Astrocyte (in vitro differentiated cells and primary cell): Measurements from ENCODE around the gene CHFR. TPM values are rescaled to one million over a fixed set of nuclear protein-coding genes. Genes with fewer than 3 reads are reported as not detected.
"Not testable (repeated sequence)": the region's sequence is repeated elsewhere in the genome, so short reads cannot be mapped to it uniquely, and the experiment has no call there.

Source experiments
- DNase-seq: peaks from one replicate; pipeline ENCODE4 v3.0.0-alpha.2; 2010; ENCODE audit warnings: low read depth
- FAIRE-seq: peaks from 2 replicates; lab custom pipeline; 2011; peaks lifted over from hg19 to GRCh38; lab: Jason Lieb, UNC
- H2AFZ ChIP-seq: 2 replicates; pipeline ENCODE4 v1.6.0; 2012; ENCODE audit warnings: low read depth, low read length, inconsistent platforms
- H3K27ac ChIP-seq: 2 replicates; pipeline ENCODE4 v1.5.1; 2011; ENCODE audit warnings: low read depth, low read length, inconsistent platforms
- H3K27me3 ChIP-seq: 2 replicates; pipeline ENCODE4 v1.6.0; 2011; ENCODE audit warnings: low read length, inconsistent platforms; ENCODE audit not compliant: insufficient read depth
- H3K36me3 ChIP-seq: 2 replicates; pipeline ENCODE4 v1.5.1; 2011; ENCODE audit warnings: low read length, inconsistent platforms; ENCODE audit not compliant: insufficient read depth
- H3K4me1 ChIP-seq: 2 replicates; pipeline ENCODE4 v1.5.1; 2011; ENCODE audit warnings: low read length, inconsistent platforms; ENCODE audit not compliant: insufficient read depth
- H3K4me2 ChIP-seq: 2 replicates; pipeline ENCODE4 v1.6.0; 2012; ENCODE audit warnings: low read length, inconsistent platforms
- H3K4me3 ChIP-seq: 2 replicates; pipeline ENCODE4 v1.5.1; 2011; ENCODE audit warnings: low read depth, mild to moderate bottlenecking, low read length, inconsistent platforms; ENCODE audit not compliant: insufficient read depth
- H3K79me2 ChIP-seq: 2 replicates; pipeline ENCODE4 v1.6.0; 2012; ENCODE audit warnings: mild to moderate bottlenecking, low read length, inconsistent platforms; ENCODE audit not compliant: insufficient read depth
- H3K9ac ChIP-seq: 2 replicates; pipeline ENCODE4 v1.6.0; 2012; ENCODE audit warnings: mild to moderate bottlenecking, low read length, inconsistent platforms
- H3K9me3 ChIP-seq: 2 replicates; pipeline ENCODE4 v1.5.1; 2012; ENCODE audit warnings: low read depth, mild to moderate bottlenecking, low read length, inconsistent platforms; ENCODE audit not compliant: insufficient read depth
- H4K20me1 ChIP-seq: 2 replicates; pipeline ENCODE4 v1.6.0; 2012; ENCODE audit warnings: low read length, inconsistent platforms; ENCODE audit not compliant: insufficient read depth
- H3K27ac Mint-ChIP-seq: one replicate; pipeline ENCODE4 v1.8.0; 2021; ENCODE audit warnings: mild to moderate bottlenecking, mixed read lengths; ENCODE audit not compliant: unreplicated experiment
- H3K27me3 Mint-ChIP-seq: one replicate; pipeline ENCODE4 v1.8.0; 2021; ENCODE audit warnings: low read depth, mixed read lengths; ENCODE audit not compliant: unreplicated experiment
- H3K36me3 Mint-ChIP-seq: one replicate; pipeline ENCODE4 v1.8.0; 2021; ENCODE audit warnings: low read depth, mixed read lengths; ENCODE audit not compliant: unreplicated experiment
- H3K4me1 Mint-ChIP-seq: one replicate; pipeline ENCODE4 v1.8.0; 2021; ENCODE audit warnings: low read depth, mixed read lengths; ENCODE audit not compliant: unreplicated experiment
- H3K4me3 Mint-ChIP-seq: one replicate; pipeline ENCODE4 v1.8.0; 2021; ENCODE audit warnings: mild to moderate bottlenecking, moderate library complexity, mixed read lengths; ENCODE audit not compliant: unreplicated experiment
- H3K9me3 Mint-ChIP-seq: one replicate; pipeline ENCODE4 v1.8.0; 2021; ENCODE audit warnings: mild to moderate bottlenecking, mixed read lengths; ENCODE audit not compliant: unreplicated experiment
- CTCF ChIP-seq: IDR thresholded peaks from 2 replicates; pipeline ENCODE4 v1.5.1; 2011; ENCODE audit warnings: low read depth, mild to moderate bottlenecking, inconsistent platforms, low read length, moderate library complexity; ENCODE audit not compliant: insufficient read depth
- EZH2 ChIP-seq: IDR thresholded peaks from 2 replicates; pipeline ENCODE4 v1.6.1; 2012; ENCODE audit warnings: mild to moderate bottlenecking, low read length, inconsistent platforms; ENCODE audit not compliant: insufficient read depth
- total RNA-seq: library from RNA; stranded (reverse); gene quantifications from 2 replicates; pipeline ENCODE4 v1.2.1, GENCODE V29; 2021

The CHFR gene
- total RNA-seq, 1 donor from 2014 or later = 66.6 TPM

- Histone ChIP-seq H3K27ac (no peak overlapping the region), H3K4me3 (no peak overlapping the region)
- H3K4me3 Mint-ChIP-seq = peak overlapping the region; percentile 93
These were observed 1.4 kb upstream of the CHFR start for GRCh38 chr12:132888852-132889251.

GRCh38 chr12:132886529-132887477 lies 602 bp downstream of the CHFR start:
- H3K4me3 ChIP-seq = peak overlapping the region; percentile 78
- H3K4me1 ChIP-seq = no peaks in the 10 kb centered on the region
- H3K27me3 ChIP-seq = no peaks in the 10 kb centered on the region
- peaks cover 6% of the 10 kb centered on the region for H3K36me3 ChIP-seq
- TF ChIP-seq CTCF = no peak
- TF ChIP-seq EZH2 = no peak
- H3K4me2 ChIP-seq = peak overlapping the region; percentile 83
- FAIRE-seq (no peak), DNase-seq (no peak)
- no peaks in the 10 kb centered on the region for H3K9me3 ChIP-seq
- H3K4me1 Mint-ChIP-seq = no peaks in the 10 kb centered on the region
- peaks cover 39% of the 10 kb centered on the region for H3K9me3 Mint-ChIP-seq
- H3K4me3 Mint-ChIP-seq = peak overlapping the region; percentile 93
- peaks cover 39% of the 10 kb centered on the region for H3K36me3 Mint-ChIP-seq
- H3K27ac ChIP-seq = peak overlapping the region; percentile 53
- peaks cover 19% of the 10 kb centered on the region for H4K20me1 ChIP-seq
- H3K27me3 Mint-ChIP-seq = no peaks in the 10 kb centered on the region
- peaks cover 45% of the 10 kb centered on the region for H3K79me2 ChIP-seq
- H3K9ac ChIP-seq = peak overlapping the region; percentile 82
- peak overlapping the region; percentile 71 for H2AFZ ChIP-seq
- peak overlapping the region; percentile 85 for H3K27ac Mint-ChIP-seq

More at GRCh38 chr12:132888852-132889251, 1.4 kb upstream of the CHFR start:
- H3K9ac ChIP-seq = no peak overlapping the region
- peaks cover 27% of the 10 kb centered on the region for H3K79me2 ChIP-seq
- peaks cover 7% of the 10 kb centered on the region for H4K20me1 ChIP-seq
- no peak overlapping the region for H2AFZ ChIP-seq
- peaks cover 6% of the 10 kb centered on the region for H3K36me3 ChIP-seq
- no peaks in the 10 kb centered on the region for H3K27me3 Mint-ChIP-seq
- no peak for TF ChIP-seq EZH2
- no peak for TF ChIP-seq CTCF
- no peak overlapping the region for H3K27ac Mint-ChIP-seq
- H3K4me2 ChIP-seq = no peak overlapping the region
- no peaks in the 10 kb centered on the region for H3K9me3 ChIP-seq
- H3K4me1 Mint-ChIP-seq = no peaks in the 10 kb centered on the region
- H3K36me3 Mint-ChIP-seq = peaks cover 27% of the 10 kb centered on the region
- H3K4me1 ChIP-seq = no peaks in the 10 kb centered on the region
- peaks cover 37% of the 10 kb centered on the region for H3K9me3 Mint-ChIP-seq
- no peak for FAIRE-seq
- H3K27me3 ChIP-seq = no peaks in the 10 kb centered on the region
- no peak for DNase-seq

- Mint-ChIP-seq H3K27ac (no peak overlapping the region), H3K36me3 (peaks cover 42% of the 10 kb centered on the region), H3K27me3 (no peaks in the 10 kb centered on the region), H3K4me1 (no peaks in the 10 kb centered on the region), H3K4me3 (no peak overlapping the region), H3K9me3 (peaks cover 13% of the 10 kb centered on the region)
- Histone ChIP-seq H3K4me2 (peak overlapping the region; percentile 2), H3K4me3 (no peak overlapping the region), H4K20me1 (peaks cover 37% of the 10 kb centered on the region), H3K36me3 (peaks cover 14% of the 10 kb centered on the region), H3K4me1 (no peaks in the 10 kb centered on the region), H3K27me3 (no peaks in the 10 kb centered on the region), H3K9ac (no peak overlapping the region), H3K27ac (no peak overlapping the region), H3K79me2 (peaks cover 73% of the 10 kb centered on the region), H3K9me3 (no peaks in the 10 kb centered on the region), H2AFZ (no peak overlapping the region)
- FAIRE-seq = no peak
- peak; percentile 10 for DNase-seq
- no peak for TF ChIP-seq CTCF
- no peak for TF ChIP-seq EZH2
These were observed 5.6 kb downstream of the CHFR start for GRCh38 chr12:132881818-132882217.

- not testable (repeated sequence) for H3K4me2 ChIP-seq, H3K27ac Mint-ChIP-seq, H3K4me3 ChIP-seq, H3K9me3 Mint-ChIP-seq, H3K27me3 Mint-ChIP-seq, H3K4me1 ChIP-seq, H3K4me3 Mint-ChIP-seq, H3K9ac ChIP-seq, H3K27ac ChIP-seq, H3K27me3 ChIP-seq, H2AFZ ChIP-seq, H3K9me3 ChIP-seq, FAIRE-seq, DNase-seq, H3K4me1 Mint-ChIP-seq
- Histone ChIP-seq H4K20me1 (peaks cover 35% of the 10 kb centered on the region), H3K79me2 (peaks cover 21% of the 10 kb centered on the region), H3K36me3 (peaks cover 33% of the 10 kb centered on the region)
- H3K36me3 Mint-ChIP-seq = peaks cover 27% of the 10 kb centered on the region
These were observed 12.8 kb downstream of the CHFR start for GRCh38 chr12:132874620-132875019.
